GM12891 (cell line): ENCODE measurements around the gene SMG7.

Source experiments
- PAX5 ChIP-seq: IDR thresholded peaks from 2 replicates; pipeline ENCODE4 v1.6.1; 2011; ENCODE audit warnings: low read length, moderate library complexity, mild to moderate bottlenecking; ENCODE audit not compliant: insufficient read depth, severe bottlenecking
- POLR2A ChIP-seq: IDR thresholded peaks from 2 replicates; pipeline ENCODE4 v1.6.1; 2011; ENCODE audit warnings: low read depth, low read length, control low read depth
- POLR2AphosphoS5 ChIP-seq: IDR thresholded peaks from 2 replicates; pipeline ENCODE4 v1.6.1; 2011; ENCODE audit warnings: low read depth, low read length, control low read depth
- POU2F2 ChIP-seq: IDR thresholded peaks from 2 replicates; pipeline ENCODE4 v1.6.1; 2011; ENCODE audit warnings: low read depth, mild to moderate bottlenecking, control low read depth, low read length, moderate library complexity
- SPI1 ChIP-seq: IDR thresholded peaks from 2 replicates; pipeline ENCODE4 v1.6.1; 2011; ENCODE audit warnings: low read depth, low read length, control low read depth
- TAF1 ChIP-seq: IDR thresholded peaks from 2 replicates; pipeline ENCODE4 v1.6.1; 2011; ENCODE audit warnings: low read depth, low read length, control low read depth

- TF ChIP-seq POLR2A (no peak), POLR2AphosphoS5 (no peak), SPI1 (no peak), TAF1 (no peak), PAX5 (no peak), POU2F2 (no peak)
These were observed 56.3 kb downstream of the SMG7 start for GRCh38 chr1:183528577-183528976.
